PFSK-1 (cell line): Measurements from ENCODE around the gene TPTE2.

Source experiments
- FOXP2 ChIP-seq: optimal IDR thresholded peaks from 2 replicates; pipeline ENCODE3; 2011; ENCODE audit warnings: borderline replicate concordance, control low read depth, inconsistent platforms; ENCODE audit not compliant: insufficient read depth; ENCODE audit errors: extremely low read length, extremely low read depth
- POLR2AphosphoS5 ChIP-seq: IDR thresholded peaks from 2 replicates; pipeline ENCODE4 v1.6.1; 2012; ENCODE audit warnings: low read depth, mild to moderate bottlenecking, control low read depth, low read length, moderate library complexity
- SIN3A ChIP-seq: IDR thresholded peaks from 2 replicates; pipeline ENCODE4 v1.6.1; 2012; ENCODE audit warnings: mild to moderate bottlenecking, low read length, moderate library complexity, borderline replicate concordance; ENCODE audit not compliant: insufficient read depth
- TAF1 ChIP-seq: IDR thresholded peaks from 2 replicates; pipeline ENCODE4 v1.6.1; 2012; ENCODE audit warnings: low read length, control low read depth, borderline replicate concordance; ENCODE audit not compliant: insufficient read depth
- TF ChIP-seq, protein P1 (sequence below), 2 experiments: IDR thresholded peaks; 2 replicates each; pipeline versions ENCODE4 v1.6.1 to v1.8.0; 2011 to 2012; ENCODE audit warnings: low read depth in 2 of 2, low read length in 2 of 2, control low read depth in 1 of 2, inconsistent platforms in 1 of 2, mild to moderate bottlenecking in 1 of 2, moderate library complexity in 1 of 2; ENCODE audit not compliant: insufficient read depth in 1 of 2

DNA sequence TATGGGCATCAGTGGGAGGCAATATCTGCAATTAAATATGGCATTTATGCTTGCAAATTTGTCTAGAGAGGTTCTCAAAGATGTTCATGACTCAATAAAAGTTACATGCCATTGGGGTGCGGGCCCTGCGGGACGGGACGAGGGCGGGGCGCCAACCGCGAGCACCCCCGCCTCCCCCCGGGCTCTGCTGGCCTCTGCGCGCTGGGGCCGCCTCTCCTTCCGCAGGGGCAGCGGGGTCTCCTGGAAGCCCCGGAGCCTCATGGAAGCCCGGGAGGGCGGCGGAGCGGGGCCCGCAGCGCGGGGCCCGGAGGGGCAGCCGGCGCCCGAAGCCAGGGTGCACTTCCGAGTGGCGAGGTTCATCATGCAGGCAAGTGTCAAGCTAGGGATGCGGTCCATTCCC, 179.2 kb downstream of the TPTE2 start:
- TF ChIP-seq SIN3A: no peak
- no peak for TF ChIP-seq TAF1
- no peak for TF ChIP-seq POLR2AphosphoS5
- TF ChIP-seq, protein P1, sequence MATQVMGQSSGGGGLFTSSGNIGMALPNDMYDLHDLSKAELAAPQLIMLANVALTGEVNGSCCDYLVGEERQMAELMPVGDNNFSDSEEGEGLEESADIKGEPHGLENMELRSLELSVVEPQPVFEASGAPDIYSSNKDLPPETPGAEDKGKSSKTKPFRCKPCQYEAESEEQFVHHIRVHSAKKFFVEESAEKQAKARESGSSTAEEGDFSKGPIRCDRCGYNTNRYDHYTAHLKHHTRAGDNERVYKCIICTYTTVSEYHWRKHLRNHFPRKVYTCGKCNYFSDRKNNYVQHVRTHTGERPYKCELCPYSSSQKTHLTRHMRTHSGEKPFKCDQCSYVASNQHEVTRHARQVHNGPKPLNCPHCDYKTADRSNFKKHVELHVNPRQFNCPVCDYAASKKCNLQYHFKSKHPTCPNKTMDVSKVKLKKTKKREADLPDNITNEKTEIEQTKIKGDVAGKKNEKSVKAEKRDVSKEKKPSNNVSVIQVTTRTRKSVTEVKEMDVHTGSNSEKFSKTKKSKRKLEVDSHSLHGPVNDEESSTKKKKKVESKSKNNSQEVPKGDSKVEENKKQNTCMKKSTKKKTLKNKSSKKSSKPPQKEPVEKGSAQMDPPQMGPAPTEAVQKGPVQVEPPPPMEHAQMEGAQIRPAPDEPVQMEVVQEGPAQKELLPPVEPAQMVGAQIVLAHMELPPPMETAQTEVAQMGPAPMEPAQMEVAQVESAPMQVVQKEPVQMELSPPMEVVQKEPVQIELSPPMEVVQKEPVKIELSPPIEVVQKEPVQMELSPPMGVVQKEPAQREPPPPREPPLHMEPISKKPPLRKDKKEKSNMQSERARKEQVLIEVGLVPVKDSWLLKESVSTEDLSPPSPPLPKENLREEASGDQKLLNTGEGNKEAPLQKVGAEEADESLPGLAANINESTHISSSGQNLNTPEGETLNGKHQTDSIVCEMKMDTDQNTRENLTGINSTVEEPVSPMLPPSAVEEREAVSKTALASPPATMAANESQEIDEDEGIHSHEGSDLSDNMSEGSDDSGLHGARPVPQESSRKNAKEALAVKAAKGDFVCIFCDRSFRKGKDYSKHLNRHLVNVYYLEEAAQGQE (IDR thresholded peaks at IDR 0.05; ENCODE audit: insufficient read depth in 1 of 2, low read depth in 2 of 2, low read length in 2 of 2): no peak
- TF ChIP-seq FOXP2: no peak
